ENCODE data around the gene ASCL5.

GRCh38 chr1:201138311-201138840, 11.4 kb upstream of the ASCL5 start:
- no peak for TF ChIP-seq POLR2A (IDR thresholded peaks at IDR 0.05; ENCODE audit: low read depth, low read length)
- no peak for TF ChIP-seq POLR2AphosphoS5 (IDR thresholded peaks at IDR 0.05; ENCODE audit: low read depth, low read length)
- TF ChIP-seq TAF1 (IDR thresholded peaks at IDR 0.05; ENCODE audit: borderline replicate concordance, low read depth, low read length) = no peak
